BJ (cell line): ENCODE measurements around the gene RABEPK. TPM values are rescaled to one million over a fixed set of nuclear protein-coding genes. Genes with fewer than 3 reads are reported as not detected.
"Not testable (repeated sequence)": the region's sequence is repeated elsewhere in the genome, so short reads cannot be mapped to it uniquely, and the experiment has no call there.

ENCODE experiments used
- CTCF ChIA-PET: fragments of 350-600 bp; formaldehyde crosslinking; extraction: SDS; loops from one replicate; lab custom pipeline; 2021; ENCODE audit warnings: antibody characterized with exemption, inconsistent platforms; lab: Yijun Ruan, JAX
- POLR2A ChIA-PET: fragments of 300-600 bp; sonication (Branson Sonifier 250); formaldehyde crosslinking; extraction: SDS; loops from one replicate; lab custom pipeline; 2021; ENCODE audit warnings: antibody characterized with exemption; lab: Charles Lee
- DNase-seq: peaks from one replicate; pipeline ENCODE4 v3.0.0-alpha.2; 2011; ENCODE audit warnings: low read depth
- H3K27me3 ChIP-seq: 2 replicates; pipeline ENCODE4 v1.6.0; 2011; ENCODE audit warnings: low read length; ENCODE audit not compliant: control insufficient read depth, insufficient read depth
- H3K36me3 ChIP-seq: 2 replicates; pipeline ENCODE4 v1.5.1; 2011; ENCODE audit warnings: low read length; ENCODE audit not compliant: control insufficient read depth, insufficient read depth
- H3K4me3 ChIP-seq: 2 replicates; pipeline ENCODE4 v1.5.1; 2011; ENCODE audit warnings: low read depth, mild to moderate bottlenecking, control low read depth, low read length
- CTCF ChIP-seq: IDR thresholded peaks from 2 replicates; pipeline ENCODE4 v1.5.1; 2011; ENCODE audit warnings: low read depth, mild to moderate bottlenecking, control low read depth, inconsistent platforms, low read length, moderate library complexity; ENCODE audit not compliant: insufficient read depth
- polyA plus RNA-seq: library from polyadenylated mRNA; depleted of rRNA; stranded (reverse); fragments of >200 nt; gene quantifications from 2 replicates; pipeline ENCODE4 v1.2.3, GENCODE V29; 2011

The RABEPK gene
- polyA plus RNA-seq, 1 experiment, result 53.6 TPM

DNA sequence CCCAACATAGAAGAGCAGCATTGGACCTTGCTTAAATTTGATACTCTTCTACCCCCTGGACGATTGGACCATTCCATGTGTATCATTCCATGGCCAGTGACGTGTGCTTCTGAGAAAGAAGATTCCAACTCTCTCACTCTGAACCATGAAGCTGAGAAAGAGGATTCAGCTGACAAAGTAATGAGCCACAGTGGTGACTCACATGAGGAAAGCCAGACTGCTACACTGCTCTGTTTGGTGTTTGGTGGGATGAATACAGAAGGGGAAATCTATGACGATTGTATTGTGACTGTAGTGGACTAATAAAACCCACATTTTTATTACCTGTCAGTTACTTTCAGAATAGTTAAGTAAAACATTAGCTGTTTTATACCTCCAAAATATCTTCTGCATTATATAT is 33.3 kb downstream of the RABEPK start:
- POLR2A ChIA-PET, result no interaction called here
- no peak for TF ChIP-seq CTCF
- Histone ChIP-seq H3K36me3 (peaks cover 16% of the 10 kb centered on the region), H3K4me3 (no peak overlapping the region), H3K27me3 (no peaks in the 10 kb centered on the region)
- CTCF ChIA-PET, result interaction anchor here (0.6 to 0.9 kb wide), 2 partner anchors 10 to 28 kb away, joined by 3 read pairs; partner anchors contain the start of gene GAPVD1
- DNase-seq, result peak; percentile 96

DNA sequence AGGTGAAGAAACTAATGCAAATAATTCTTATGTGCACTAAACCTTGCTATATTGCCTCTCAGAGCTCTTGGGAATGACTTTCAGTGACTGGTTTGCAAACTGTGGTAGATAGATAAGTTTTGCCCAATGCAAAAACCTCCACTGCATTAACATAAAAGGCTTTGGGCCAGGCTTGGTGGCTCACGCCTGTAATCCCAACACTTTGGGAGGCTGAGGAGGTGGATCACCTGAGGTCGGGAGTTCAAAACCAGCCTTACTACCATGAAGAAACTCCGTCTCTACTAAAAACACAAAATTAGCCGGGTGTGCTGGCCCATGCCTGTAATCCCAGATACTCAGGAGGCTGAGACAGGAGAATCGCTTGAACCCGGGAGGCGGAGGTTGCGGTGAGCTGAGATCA is 33.8 kb downstream of the RABEPK start:
- CTCF ChIA-PET, result interaction anchor here (0.6 to 0.9 kb wide), 2 partner anchors 9 to 28 kb away, joined by 3 read pairs; partner anchors contain the start of gene GAPVD1
- H3K27me3 ChIP-seq, H3K4me3 ChIP-seq, POLR2A ChIA-PET, DNase-seq: not testable (repeated sequence)
- H3K36me3 ChIP-seq, result peaks cover 18% of the 10 kb centered on the region

DNA sequence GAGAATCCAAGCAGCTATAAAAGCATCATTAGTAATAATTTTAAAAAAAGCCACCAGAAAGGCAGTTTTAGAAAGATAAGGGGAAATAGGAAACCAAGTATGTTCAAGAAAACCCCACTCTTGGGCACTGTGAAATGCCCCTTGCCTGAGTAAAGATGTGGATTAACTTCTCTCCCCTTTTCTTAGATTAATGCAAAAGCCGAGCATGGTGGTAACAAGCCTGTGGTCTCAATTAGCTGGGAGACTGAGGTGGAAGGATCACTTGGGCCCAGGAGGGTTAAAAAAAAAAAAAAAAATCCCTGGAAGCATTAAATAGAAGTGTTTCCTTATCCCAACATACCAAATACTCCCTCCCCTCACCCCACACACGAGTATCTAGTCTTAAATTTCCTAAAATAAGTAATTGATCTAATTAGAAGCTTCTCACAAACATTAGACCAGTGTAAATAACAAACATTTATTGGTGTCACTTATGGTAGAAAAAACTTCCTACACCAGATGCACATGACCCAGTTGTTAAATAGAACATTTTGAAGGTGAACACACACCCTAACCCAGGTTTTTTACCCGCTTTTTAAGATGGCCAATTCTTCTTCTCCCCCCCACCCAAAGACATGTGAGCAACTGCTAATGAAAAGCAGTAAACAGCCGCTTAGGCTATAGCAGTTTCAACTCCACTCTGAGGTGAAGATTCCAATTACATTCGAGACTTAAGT is 35.6 kb downstream of the RABEPK start:
- Histone ChIP-seq H3K27me3 (no peaks in the 10 kb centered on the region), H3K36me3 (peaks cover 14% of the 10 kb centered on the region), H3K4me3 (0 out of 2 replicates have a peak overlapping the region, but pooled peaks have one; percentile 1)
- POLR2A ChIA-PET, result interaction anchor here (0.6 to 0.7 kb wide), 3 partner anchors 22 to 303 kb away, joined by 3 to 9 read pairs (median 8); no protein-coding TSS in a partner anchor
- no peak for DNase-seq
- CTCF ChIA-PET, result interaction anchor here (0.7 to 0.8 kb wide), 2 partner anchors 72 to 126 kb away, joined by 3 read pairs; no protein-coding TSS in a partner anchor
- no peak for TF ChIP-seq CTCF

DNA sequence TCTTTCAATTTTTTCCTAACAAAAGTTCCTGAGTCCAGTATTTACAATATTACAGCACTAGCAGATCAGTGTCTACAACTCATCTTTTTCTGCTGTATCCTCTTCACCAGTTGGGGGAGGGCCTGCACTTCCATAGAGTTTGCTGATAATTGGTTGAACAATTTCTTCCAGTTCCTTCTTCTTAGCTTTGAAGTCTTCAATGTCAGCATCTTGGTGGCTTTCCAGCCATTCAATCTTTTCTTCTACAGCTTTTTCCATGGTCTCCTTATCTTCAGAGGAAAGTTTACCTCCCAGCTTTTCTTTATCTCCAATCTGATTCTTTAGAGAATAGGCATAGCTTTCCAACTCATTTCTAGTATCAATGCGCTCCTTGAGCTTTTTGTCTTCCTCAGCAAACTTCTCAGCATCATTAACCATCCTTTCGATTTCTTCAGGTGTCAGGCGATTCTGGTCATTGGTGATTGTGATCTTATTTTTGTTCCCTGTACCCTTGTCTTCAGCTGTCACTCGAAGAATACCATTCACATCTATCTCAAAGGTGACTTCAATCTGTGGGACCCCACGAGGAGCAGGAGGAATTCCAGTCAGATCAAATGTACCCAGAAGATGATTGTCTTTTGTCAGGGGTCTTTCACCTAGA is 36.3 kb downstream of the RABEPK start:
- not testable (repeated sequence) for H3K4me3 ChIP-seq, DNase-seq, H3K27me3 ChIP-seq
- POLR2A ChIA-PET, result interaction anchor here (0.7 kb wide), 1 partner anchor 21 kb away, joined by 9 read pairs; no protein-coding TSS in a partner anchor
- CTCF ChIA-PET, result interaction anchor here (0.7 to 0.9 kb wide), 3 partner anchors 71 to 125 kb away, joined by 3 read pairs; no protein-coding TSS in a partner anchor
- H3K36me3 ChIP-seq, result peaks cover 13% of the 10 kb centered on the region

DNA sequence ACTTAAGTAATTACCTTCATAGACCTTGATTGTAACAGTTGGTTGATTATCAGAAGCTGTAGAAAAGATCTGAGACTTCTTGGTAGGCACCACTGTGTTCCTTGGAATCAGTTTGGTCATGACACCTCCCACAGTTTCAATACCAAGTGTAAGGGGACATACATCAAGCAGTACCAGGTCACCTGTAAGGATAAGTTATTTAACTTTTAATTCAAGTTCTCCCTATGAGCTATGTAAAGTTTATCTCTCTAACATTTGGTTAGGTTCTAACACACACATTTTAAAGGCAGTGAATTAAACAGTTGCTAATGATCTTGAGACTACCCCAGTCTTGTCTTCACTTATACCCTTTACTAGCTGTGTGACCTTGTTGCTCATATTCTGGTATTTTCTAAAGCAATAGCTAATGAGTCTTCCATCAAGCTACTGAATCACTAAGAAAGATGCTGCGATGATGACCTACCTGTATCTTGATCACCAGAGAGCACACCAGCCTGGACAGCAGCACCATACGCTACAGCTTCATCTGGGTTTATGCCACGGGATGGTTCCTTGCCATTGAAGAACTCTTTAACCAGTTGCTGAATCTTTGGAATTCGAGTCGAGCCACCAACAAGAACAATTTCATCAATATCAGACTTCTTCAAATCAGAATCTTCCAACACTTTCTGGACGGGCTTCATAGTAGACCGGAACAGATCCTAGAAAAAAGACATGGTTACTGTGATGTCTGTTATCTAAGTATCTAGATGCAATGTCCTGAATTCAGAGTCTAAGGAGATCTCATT is 38.0 kb downstream of the RABEPK start:
- CTCF ChIA-PET, result no interaction called here
- H3K36me3 ChIP-seq, result peaks cover 10% of the 10 kb centered on the region

More for the DNA sequence above, 38.0 kb downstream of the RABEPK start:
- Histone ChIP-seq H3K27me3 (no peaks in the 10 kb centered on the region), H3K4me3 (peak overlapping the region; percentile 15; the same call in 1 of the 2 replicates)
- DNase-seq, result no peak
- TF ChIP-seq CTCF, result no peak
- POLR2A ChIA-PET, result no interaction called here
